Osteoblast (primary cell): ENCODE data around the gene AMOTL2. TPM values are rescaled to one million over a fixed set of nuclear protein-coding genes. Genes with fewer than 3 reads are reported as not detected.

Experiments
- DNase-seq: peaks from one replicate; pipeline ENCODE4 v3.0.0; 2011; ENCODE audit warnings: low spot score, mixed read lengths; ENCODE audit not compliant: insufficient read length; ENCODE audit errors: missing footprints
- H2AFZ ChIP-seq: 2 replicates; pipeline ENCODE4 v1.6.0; 2011; ENCODE audit warnings: mild to moderate bottlenecking, low read length
- H3K27ac ChIP-seq: 2 replicates; pipeline ENCODE4 v1.5.1; 2011; ENCODE audit warnings: mild to moderate bottlenecking, low read depth, low read length, moderate library complexity
- H3K27me3 ChIP-seq: 2 replicates; pipeline ENCODE4 v1.6.0; 2012; ENCODE audit warnings: mild to moderate bottlenecking, control low read depth, inconsistent platforms, low read length, moderate library complexity; ENCODE audit not compliant: insufficient read depth
- H3K36me3 ChIP-seq: 2 replicates; pipeline ENCODE4 v1.5.1; 2011; ENCODE audit warnings: mild to moderate bottlenecking, low read length, control low read depth, moderate library complexity; ENCODE audit not compliant: insufficient read depth
- H3K4me1 ChIP-seq: 2 replicates; pipeline ENCODE4 v1.5.1; 2011; ENCODE audit warnings: mild to moderate bottlenecking, low read length, control low read depth, moderate library complexity; ENCODE audit not compliant: insufficient read depth
- H3K4me2 ChIP-seq: 2 replicates; pipeline ENCODE4 v1.6.0; 2011; ENCODE audit warnings: mild to moderate bottlenecking, low read length; ENCODE audit not compliant: insufficient read depth
- H3K4me3 ChIP-seq: fragments of 200-600 bp; sonication (generic); 3 replicates; pipeline ENCODE4 v1.5.1; 2012; ENCODE audit warnings: mild to moderate bottlenecking, low read length, inconsistent platforms; ENCODE audit not compliant: insufficient read depth
- H3K79me2 ChIP-seq: 2 replicates; pipeline ENCODE4 v1.6.0; 2012; ENCODE audit warnings: mild to moderate bottlenecking, low read length, control low read depth, inconsistent platforms; ENCODE audit not compliant: insufficient read depth
- H3K9me3 ChIP-seq: 2 replicates; pipeline ENCODE4 v1.5.1; 2011; ENCODE audit warnings: low read depth, low read length, control low read depth
- H4K20me1 ChIP-seq: 2 replicates; pipeline ENCODE4 v1.6.0; 2012; ENCODE audit warnings: mild to moderate bottlenecking, low read length, control low read depth; ENCODE audit not compliant: insufficient read depth
- total RNA-seq: library from RNA; depleted of rRNA; stranded (reverse); fragments of >200 nt; gene quantifications from 2 replicates; pipeline ENCODE4 v1.2.3, GENCODE V29; 2012
- TF ChIP-seq, protein P1 (sequence below): IDR thresholded peaks from 2 replicates; pipeline ENCODE4 v1.5.1; 2011; ENCODE audit warnings: mild to moderate bottlenecking, low read depth, low read length, moderate library complexity; ENCODE audit errors: extremely low read depth

Gene AMOTL2
- total RNA-seq, 1 donor: 300 TPM

GRCh38 chr3:134334901-134335280, 39.4 kb downstream of the AMOTL2 start:
- peaks cover 75% of the 10 kb centered on the region for H3K4me1 ChIP-seq
- H3K27me3 ChIP-seq: no peaks in the 10 kb centered on the region
- H3K9me3 ChIP-seq: no peaks in the 10 kb centered on the region
- peak overlapping the region; percentile 91 for H3K27ac ChIP-seq
- no peaks in the 10 kb centered on the region for H3K36me3 ChIP-seq
- no peaks in the 10 kb centered on the region for H4K20me1 ChIP-seq
- no peak overlapping the region for H2AFZ ChIP-seq
- DNase-seq: no peak
- H3K4me3 ChIP-seq: no peak overlapping the region
- TF ChIP-seq, protein P1, sequence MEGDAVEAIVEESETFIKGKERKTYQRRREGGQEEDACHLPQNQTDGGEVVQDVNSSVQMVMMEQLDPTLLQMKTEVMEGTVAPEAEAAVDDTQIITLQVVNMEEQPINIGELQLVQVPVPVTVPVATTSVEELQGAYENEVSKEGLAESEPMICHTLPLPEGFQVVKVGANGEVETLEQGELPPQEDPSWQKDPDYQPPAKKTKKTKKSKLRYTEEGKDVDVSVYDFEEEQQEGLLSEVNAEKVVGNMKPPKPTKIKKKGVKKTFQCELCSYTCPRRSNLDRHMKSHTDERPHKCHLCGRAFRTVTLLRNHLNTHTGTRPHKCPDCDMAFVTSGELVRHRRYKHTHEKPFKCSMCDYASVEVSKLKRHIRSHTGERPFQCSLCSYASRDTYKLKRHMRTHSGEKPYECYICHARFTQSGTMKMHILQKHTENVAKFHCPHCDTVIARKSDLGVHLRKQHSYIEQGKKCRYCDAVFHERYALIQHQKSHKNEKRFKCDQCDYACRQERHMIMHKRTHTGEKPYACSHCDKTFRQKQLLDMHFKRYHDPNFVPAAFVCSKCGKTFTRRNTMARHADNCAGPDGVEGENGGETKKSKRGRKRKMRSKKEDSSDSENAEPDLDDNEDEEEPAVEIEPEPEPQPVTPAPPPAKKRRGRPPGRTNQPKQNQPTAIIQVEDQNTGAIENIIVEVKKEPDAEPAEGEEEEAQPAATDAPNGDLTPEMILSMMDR: no peak
- no peaks in the 10 kb centered on the region for H3K79me2 ChIP-seq
- H3K4me2 ChIP-seq: no peak overlapping the region

- H4K20me1 ChIP-seq: no peaks in the 10 kb centered on the region
- peak overlapping the region; percentile 30 for H3K4me2 ChIP-seq
- no peak overlapping the region for H3K4me3 ChIP-seq
- no peaks in the 10 kb centered on the region for H3K79me2 ChIP-seq
- no peaks in the 10 kb centered on the region for H3K36me3 ChIP-seq
- H2AFZ ChIP-seq: no peak overlapping the region
- peak; percentile 83 for DNase-seq
- H3K27ac ChIP-seq: peak overlapping the region; percentile 91
- no peaks in the 10 kb centered on the region for H3K9me3 ChIP-seq
- TF ChIP-seq, protein P1: no peak
- peaks cover 79% of the 10 kb centered on the region for H3K4me1 ChIP-seq
- H3K27me3 ChIP-seq: no peaks in the 10 kb centered on the region
Measured at GRCh38 chr3:134334231-134334900, 39.9 kb downstream of the AMOTL2 start.

- peak; percentile 87 for DNase-seq
- no peaks in the 10 kb centered on the region for H3K27me3 ChIP-seq
- H2AFZ ChIP-seq: no peak overlapping the region
Measured at GRCh38 chr3:134333522-134334181, 40.6 kb downstream of the AMOTL2 start.

GRCh38 chr3:134332344-134332743, 41.9 kb downstream of the AMOTL2 start:
- no peak overlapping the region for H2AFZ ChIP-seq
- peak overlapping the region; percentile 71 for H3K4me2 ChIP-seq
- H3K36me3 ChIP-seq: no peaks in the 10 kb centered on the region
- no peaks in the 10 kb centered on the region for H4K20me1 ChIP-seq
- peaks cover 95% of the 10 kb centered on the region for H3K4me1 ChIP-seq
- DNase-seq: no peak
- no peaks in the 10 kb centered on the region for H3K9me3 ChIP-seq
- peak overlapping the region; percentile 87 for H3K27ac ChIP-seq
- TF ChIP-seq, protein P1: no peak
- H3K27me3 ChIP-seq: no peaks in the 10 kb centered on the region
- H3K79me2 ChIP-seq: no peaks in the 10 kb centered on the region
- H3K4me3 ChIP-seq: no peak overlapping the region

More at GRCh38 chr3:134333522-134334181, 40.6 kb downstream of the AMOTL2 start:
- H3K36me3 ChIP-seq: no peaks in the 10 kb centered on the region
- TF ChIP-seq, protein P1: peak; percentile 36
- peak overlapping the region; percentile 91 for H3K27ac ChIP-seq
- peaks cover 82% of the 10 kb centered on the region for H3K4me1 ChIP-seq
- H3K4me3 ChIP-seq: no peak overlapping the region
- no peaks in the 10 kb centered on the region for H4K20me1 ChIP-seq
- H3K9me3 ChIP-seq: no peaks in the 10 kb centered on the region
- peak overlapping the region; percentile 30 for H3K4me2 ChIP-seq
- no peaks in the 10 kb centered on the region for H3K79me2 ChIP-seq
